Gastrocnemius medialis (tissue), 4 donors: ENCODE results near the gene TNFRSF6B.

Source experiments
- CTCF ChIP-seq, 5 experiments: fragments of 450-650 bp in 3 of 5; fragments of 200-600 bp in 2 of 5; sonication (generic) in 2 of 5; IDR thresholded peaks in 4 of 5; conservative IDR thresholded peaks in 1 of 5; 1 replicate in 4 of 5; 2 replicates in 1 of 5; pipeline ENCODE4 v1.5.1; 2016 to 2019; ENCODE audit warnings: antibody characterized with exemption in 5 of 5, mild to moderate bottlenecking in 3 of 5, moderate library complexity in 3 of 5
- POLR2A ChIP-seq, 2 donors: fragments of 450-650 bp; IDR thresholded peaks; one replicate each; pipeline ENCODE4 v1.6.1; 2017; ENCODE audit warnings: antibody characterized with exemption in 2 of 2, mild to moderate bottlenecking in 2 of 2, moderate library complexity in 2 of 2

- TF ChIP-seq CTCF (IDR thresholded peaks at IDR 0.05 in 4 of 5, conservative IDR thresholded peaks at IDR 0.05 in 1 of 5) (no peak), POLR2A (IDR thresholded peaks at IDR 0.05) (no peak)
Measured at GRCh38 chr20:63665708-63666107, 30.7 kb upstream of the TNFRSF6B start.
